NCI-H774 (cell line): ENCODE data around the gene IPO7.
A peak's percentile ranks its signal among the peaks of the same experiment; 100 is the strongest.
"Not testable (repeated sequence)": the region's sequence is repeated elsewhere in the genome, so short reads cannot be mapped to it uniquely, and the experiment has no call there.

Experiments
- DNase-seq: peaks from one replicate; lab custom pipeline; 2025; lab: John Stamatoyannopoulos, UW

The IPO7 gene

GRCh38 chr11:9399466-9399865 lies 15.0 kb downstream of the IPO7 start:
- no peak for DNase-seq

GRCh38 chr11:9401884-9402283 lies 17.4 kb downstream of the IPO7 start:
- DNase-seq = not testable (repeated sequence)

- DNase-seq = no peak
Observed at GRCh38 chr11:9428706-9429105, 44.3 kb downstream of the IPO7 start.

- no peak for DNase-seq
Observed at GRCh38 chr11:9438611-9439010, 54.2 kb downstream of the IPO7 start.

- DNase-seq = no peak
Observed at GRCh38 chr11:9446230-9446629, 61.8 kb downstream of the IPO7 start.

GRCh38 chr11:9448576-9449352 lies 64.3 kb downstream of the IPO7 start:
- DNase-seq = no peak

GRCh38 chr11:9452023-9452422 lies 67.6 kb downstream of the IPO7 start:
- not testable (repeated sequence) for DNase-seq

- DNase-seq = no peak
Observed at GRCh38 chr11:9455722-9456121, 71.3 kb downstream of the IPO7 start.

- DNase-seq = peak; percentile 4
Observed at GRCh38 chr11:9459667-9460321, 75.3 kb downstream of the IPO7 start.

GRCh38 chr11:9460322-9461062 lies 76.0 kb downstream of the IPO7 start, which contains the start of gene ZNF143:
TSS of gene ZNF143 (plus strand) at chr11:9461012. CDS start at chr11:9471309, 10,297 bp downstream.
- DNase-seq = peak; percentile 99

GRCh38 chr11:9461063-9461759 lies 76.8 kb downstream of the IPO7 start:
- DNase-seq = peak; percentile 88

GRCh38 chr11:9461760-9462134 lies 77.3 kb downstream of the IPO7 start:
- no peak for DNase-seq

GRCh38 chr11:9462172-9462799 lies 77.8 kb downstream of the IPO7 start:
- DNase-seq = no peak

GRCh38 chr11:9462806-9463537 lies 78.5 kb downstream of the IPO7 start:
- no peak for DNase-seq

- no peak for DNase-seq
Observed at GRCh38 chr11:9470765-9471164, 86.3 kb downstream of the IPO7 start.

GRCh38 chr11:9473408-9473807 lies 89.0 kb downstream of the IPO7 start:
- no peak for DNase-seq

GRCh38 chr11:9479899-9480298 lies 95.4 kb downstream of the IPO7 start:
- no peak for DNase-seq

- DNase-seq = no peak
Observed at GRCh38 chr11:9489080-9489765, 104.8 kb downstream of the IPO7 start.

- DNase-seq = no peak
Observed at GRCh38 chr11:9490376-9490775, 105.9 kb downstream of the IPO7 start.

- no peak for DNase-seq
Observed at GRCh38 chr11:9493492-9493891, 109.0 kb downstream of the IPO7 start.
